Uterus (tissue), 2 donors: ENCODE data around the gene NOG.

Experiments
- CTCF ChIP-seq, 4 experiments: fragments of 200-600 bp in 2 of 4; fragments of 450-650 bp in 2 of 4; sonication (generic) in 2 of 4; IDR thresholded peaks; one replicate each; pipeline ENCODE4 v1.5.1; 2016 to 2019; ENCODE audit warnings: antibody characterized with exemption in 4 of 4, mild to moderate bottlenecking in 2 of 4, moderate library complexity in 1 of 4
- POLR2A ChIP-seq, 2 donors: fragments of 450-650 bp; IDR thresholded peaks; one replicate each; pipeline ENCODE4 v1.6.1; 2016; ENCODE audit warnings: antibody characterized with exemption in 2 of 2, mild to moderate bottlenecking in 1 of 2, moderate library complexity in 1 of 2

- TF ChIP-seq POLR2A (IDR thresholded peaks at IDR 0.05) (no peak), CTCF (IDR thresholded peaks at IDR 0.05) (no peak)
Observed at GRCh38 chr17:56616239-56616638, 22.7 kb downstream of the NOG start.
